Nucleus accumbens (tissue), 56 donors: ENCODE measurements around the gene AFAP1.
"Not testable (repeated sequence)": the region's sequence is repeated elsewhere in the genome, so short reads cannot be mapped to it uniquely, and the experiment has no call there.

Experiments
- DNase-seq, 56 donors: peaks; one replicate each; lab custom pipeline; 2025; lab: John Stamatoyannopoulos, UW

AFAP1 gene

GRCh38 chr4:7918981-7919380, 20.7 kb downstream of the AFAP1 start:
- DNase-seq, result no peak

- DNase-seq, result not testable (repeated sequence)
These were observed 21.5 kb downstream of the AFAP1 start for GRCh38 chr4:7918187-7918586.

- DNase-seq, result no peak
These were observed 22.0 kb downstream of the AFAP1 start for GRCh38 chr4:7917669-7918068.

GRCh38 chr4:7915875-7916242, 23.8 kb downstream of the AFAP1 start:
- no peak for DNase-seq

GRCh38 chr4:7912826-7913225, 26.8 kb downstream of the AFAP1 start:
- DNase-seq, result no peak

- no peak for DNase-seq
These were observed 28.6 kb downstream of the AFAP1 start for GRCh38 chr4:7910952-7911578.

- no peak for DNase-seq
These were observed 29.3 kb downstream of the AFAP1 start for GRCh38 chr4:7910263-7910896.

- DNase-seq, result no peak
These were observed 30.0 kb downstream of the AFAP1 start for GRCh38 chr4:7909463-7910262.

- DNase-seq, result no peak
These were observed 31.0 kb downstream of the AFAP1 start for GRCh38 chr4:7908668-7909067.

GRCh38 chr4:7907142-7907541, 32.5 kb downstream of the AFAP1 start:
- no peak for DNase-seq

- DNase-seq, result no peak
These were observed 33.4 kb downstream of the AFAP1 start for GRCh38 chr4:7906171-7906701.

GRCh38 chr4:7904952-7905915, 34.4 kb downstream of the AFAP1 start:
- DNase-seq, result peak in 14 of 56 donors; percentile 14 to 65 (median 44)

GRCh38 chr4:7903791-7904516, 35.7 kb downstream of the AFAP1 start:
- peak in 2 of 56 donors; percentile 19 to 24 for DNase-seq

GRCh38 chr4:7902826-7903225, 36.8 kb downstream of the AFAP1 start:
- DNase-seq, result no peak

- DNase-seq, result no peak
These were observed 37.5 kb downstream of the AFAP1 start for GRCh38 chr4:7902101-7902553.

- DNase-seq, result no peak
These were observed 38.3 kb downstream of the AFAP1 start for GRCh38 chr4:7901311-7901885.

GRCh38 chr4:7900334-7900909, 39.2 kb downstream of the AFAP1 start:
- no peak for DNase-seq

GRCh38 chr4:7899184-7899869, 40.3 kb downstream of the AFAP1 start:
- no peak for DNase-seq
